GM19239 (cell line): ENCODE results near the gene PAQR6.

Experiments used
- DNase-seq: peaks from one replicate; pipeline ENCODE4 v3.0.0; 2011; ENCODE audit warnings: low spot score; ENCODE audit not compliant: insufficient read length
- FAIRE-seq: peaks from 2 replicates; lab custom pipeline; 2011; peaks lifted over from hg19 to GRCh38; lab: Jason Lieb, UNC

Gene PAQR6

GRCh38 chr1:156266051-156266450, 18.2 kb upstream of the PAQR6 start:
- DNase-seq (no peak), FAIRE-seq (no peak)

DNA sequence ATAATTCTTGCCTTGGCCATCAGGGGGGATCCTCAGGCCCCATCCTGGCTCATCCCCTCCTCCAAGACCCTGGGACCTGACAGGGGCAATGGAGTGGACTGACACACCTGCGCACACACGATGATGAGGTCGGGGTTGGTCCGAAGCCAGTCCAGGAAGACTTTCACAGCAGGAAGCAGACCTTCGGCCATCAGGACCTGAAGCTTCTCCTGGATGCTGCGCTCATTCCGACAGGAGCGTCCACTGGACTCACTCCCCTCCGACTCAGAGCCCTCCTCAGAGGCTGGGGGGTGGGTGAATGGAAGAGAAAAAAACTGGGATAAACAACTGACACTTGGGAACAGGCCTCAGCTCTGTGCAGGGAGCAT, 15.4 kb upstream of the PAQR6 start:
- FAIRE-seq (no peak), DNase-seq (no peak)

DNA sequence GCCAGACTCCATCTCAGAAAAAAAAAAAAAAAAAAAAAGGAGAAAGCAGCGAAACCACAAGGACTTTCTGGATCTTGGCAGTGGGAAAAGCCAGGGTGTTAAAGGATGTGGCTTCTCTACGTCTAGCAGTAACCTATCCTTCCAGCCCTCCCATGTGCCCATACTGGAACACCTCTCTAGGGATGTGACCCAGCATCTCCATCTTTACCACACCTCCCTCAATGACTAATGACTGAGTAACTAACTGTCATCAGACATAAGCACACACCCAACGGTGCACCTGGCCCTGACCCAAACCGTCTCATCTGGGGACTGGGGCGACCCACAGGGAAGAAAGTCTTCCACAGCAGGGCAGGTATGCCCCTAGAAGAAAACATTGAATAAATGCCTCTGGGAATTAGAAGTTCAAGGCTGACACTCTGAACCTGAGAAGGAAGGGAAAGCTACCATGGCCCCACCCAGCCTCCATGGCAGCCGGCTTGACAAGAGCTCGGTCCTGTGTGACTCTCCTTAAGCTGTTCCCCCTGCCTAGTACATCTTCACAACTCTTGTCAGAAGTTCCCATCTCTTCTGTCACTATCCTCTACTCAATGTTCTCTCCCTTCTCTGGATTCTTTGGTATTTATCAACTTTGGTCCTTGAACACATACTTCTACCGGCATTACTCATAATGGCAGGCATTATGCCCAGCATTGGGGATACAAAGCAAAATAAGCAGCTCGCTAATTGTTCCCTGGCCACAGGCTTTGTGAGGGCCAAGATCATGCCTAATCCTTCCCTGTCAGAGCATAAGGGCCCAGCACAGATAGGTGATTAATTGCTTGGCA, 14.8 kb upstream of the PAQR6 start:
- DNase-seq (no peak), FAIRE-seq (no peak)

DNA sequence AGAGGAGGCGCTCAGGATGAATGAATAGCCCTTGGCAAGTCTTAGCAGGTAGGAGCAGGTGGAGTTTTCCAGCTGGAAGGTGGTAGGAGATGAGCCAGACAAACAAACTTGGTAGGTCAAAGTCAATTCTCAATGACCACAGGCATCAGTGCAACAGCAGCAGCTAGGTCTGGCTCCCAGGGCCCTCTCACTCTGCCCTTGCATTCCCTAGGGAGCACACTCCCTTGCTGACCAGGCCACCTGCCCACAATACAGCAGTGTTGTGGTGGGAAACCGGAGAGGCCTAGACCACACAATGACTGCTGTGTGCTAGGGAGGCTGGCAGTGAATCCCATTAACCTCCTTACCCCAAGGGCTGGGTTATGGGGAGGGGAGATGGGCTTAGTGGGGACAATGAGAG, 13.0 kb upstream of the PAQR6 start:
- FAIRE-seq (no peak), DNase-seq (no peak)

DNA sequence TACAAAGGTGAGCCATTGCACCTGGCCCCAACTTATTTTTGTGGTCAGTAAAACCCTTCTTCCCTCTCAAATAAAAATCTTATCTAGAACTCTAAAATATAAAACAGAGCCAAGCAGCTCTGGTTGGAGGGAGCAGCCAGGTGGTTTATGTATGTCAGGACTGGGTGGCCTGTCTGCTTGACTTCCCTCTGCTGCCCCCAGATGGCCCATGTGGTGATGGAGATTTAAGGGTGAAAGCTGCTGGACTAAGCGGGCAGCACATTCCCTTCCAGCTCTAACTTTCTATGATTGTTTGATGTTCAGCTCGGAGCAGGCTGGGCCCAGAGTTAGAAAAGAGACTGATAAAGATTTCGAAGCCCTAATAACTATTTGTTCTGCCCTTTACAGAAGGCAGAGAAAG, 11.9 kb upstream of the PAQR6 start:
- no peak for FAIRE-seq
- no peak for DNase-seq

DNA sequence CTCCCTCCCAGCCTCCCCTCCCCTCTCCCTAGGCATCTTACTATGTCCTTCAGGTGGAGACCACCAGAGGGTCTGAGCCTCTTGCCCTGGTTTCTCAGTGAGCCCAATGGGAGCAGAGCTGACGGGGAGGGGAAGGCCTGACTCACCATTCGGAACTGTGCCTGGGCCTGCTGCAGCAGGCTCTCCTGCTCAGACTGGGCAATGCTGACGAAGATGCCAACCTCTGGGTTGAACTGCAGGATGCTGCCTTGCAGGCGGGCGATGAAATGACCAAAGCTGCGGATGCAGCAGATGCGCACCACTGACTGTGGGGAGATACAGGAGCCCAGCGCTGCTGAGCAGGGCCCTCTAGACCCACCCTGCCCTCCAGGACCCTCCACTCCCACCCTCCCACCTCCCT, 11.0 kb upstream of the PAQR6 start:
- DNase-seq (no peak), FAIRE-seq (no peak)

GRCh38 chr1:156257711-156258110, 9.9 kb upstream of the PAQR6 start:
- no peak for DNase-seq

DNA sequence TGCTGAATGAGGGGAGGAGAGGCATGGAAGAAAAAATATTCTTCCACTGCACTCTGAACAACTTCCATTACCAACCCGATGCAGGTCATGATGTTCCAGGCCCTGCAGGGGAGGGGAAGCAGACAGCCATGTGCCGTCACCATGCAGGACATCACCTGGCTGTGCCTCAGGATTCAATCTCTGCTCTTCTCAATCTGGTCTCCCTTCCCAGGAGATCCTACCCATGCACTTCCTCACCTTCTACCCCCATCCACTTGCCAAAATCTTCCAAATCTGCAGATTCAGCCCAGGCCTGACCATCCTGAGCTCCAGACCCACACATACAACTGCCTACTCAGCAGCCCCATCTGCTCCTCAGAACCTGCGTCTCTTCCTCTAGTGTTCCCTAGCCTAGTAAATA, 5.8 kb upstream of the PAQR6 start:
- FAIRE-seq = no peak
- DNase-seq = no peak

More at GRCh38 chr1:156257711-156258110, 9.9 kb upstream of the PAQR6 start:
- FAIRE-seq = no peak

DNA sequence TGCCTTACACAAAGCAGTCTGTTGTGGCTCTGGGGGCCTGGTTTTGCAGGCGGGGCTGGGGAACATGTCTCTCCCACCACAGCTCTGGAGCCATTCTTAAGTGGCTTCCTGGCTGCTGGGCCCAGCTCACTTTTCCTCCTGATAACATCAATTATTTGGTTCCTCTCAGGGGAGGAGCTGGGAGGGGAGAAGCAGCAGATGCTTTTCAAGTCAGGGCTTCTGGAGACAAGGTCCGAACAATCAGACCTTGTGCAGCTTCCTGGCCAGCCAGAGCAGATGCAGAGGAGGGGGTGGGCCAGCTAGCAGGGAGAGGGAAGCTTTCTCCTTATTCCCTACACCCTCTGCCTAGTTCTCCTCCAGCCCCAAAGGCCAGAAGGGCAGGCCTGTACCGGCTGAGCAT, 3.7 kb upstream of the PAQR6 start:
- DNase-seq (no peak), FAIRE-seq (no peak)

- DNase-seq (no peak), FAIRE-seq (no peak)
Observed at GRCh38 chr1:156249593-156249992, 1.7 kb upstream of the PAQR6 start.

- FAIRE-seq = no peak
Observed at GRCh38 chr1:156248323-156248683, 447 bp upstream of the PAQR6 start.

DNA sequence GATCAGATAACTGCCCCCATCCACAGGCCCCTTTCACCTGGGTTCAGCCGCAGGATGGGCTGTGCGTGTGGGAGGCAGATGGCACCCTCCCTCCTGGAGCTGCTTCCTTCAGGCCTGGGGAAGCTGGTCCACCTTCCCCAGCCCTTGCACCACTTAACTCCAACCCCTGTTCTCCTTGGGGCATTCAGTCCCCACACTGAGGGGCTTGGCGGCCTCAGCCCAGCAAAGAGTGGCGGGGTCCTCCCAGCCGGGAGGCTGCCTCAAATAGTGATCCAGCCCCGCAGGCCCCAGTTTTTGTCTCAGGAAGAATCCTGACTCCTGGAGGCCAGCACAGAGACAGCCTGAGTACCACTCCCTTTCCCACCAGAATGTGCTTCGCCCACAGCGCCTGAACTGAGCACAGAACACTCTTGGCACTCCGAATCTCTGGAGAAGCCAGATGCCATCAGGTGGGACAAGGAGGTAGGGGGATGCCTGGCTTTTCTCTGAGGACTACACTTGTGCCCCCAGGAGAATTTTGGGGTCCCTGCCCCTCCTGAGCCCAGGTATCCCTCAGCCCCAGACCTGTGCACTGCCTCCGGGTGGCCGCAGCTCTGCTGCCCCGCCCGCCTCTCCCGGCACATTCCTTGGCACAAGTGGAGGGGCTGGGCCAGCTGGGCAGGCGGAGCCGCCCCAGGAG, 936 bp downstream of the PAQR6 start:
- DNase-seq (no peak), FAIRE-seq (no peak)

More at GRCh38 chr1:156248323-156248683, 447 bp upstream of the PAQR6 start:
- no peak for DNase-seq

- no peak for DNase-seq
- peak; percentile 33 for FAIRE-seq
Observed at GRCh38 chr1:156246241-156246780, 1.5 kb downstream of the PAQR6 start.

- DNase-seq (peak; percentile 50), FAIRE-seq (peak; percentile 73)
Observed at GRCh38 chr1:156245451-156246232, 2.2 kb downstream of the PAQR6 start.

DNA sequence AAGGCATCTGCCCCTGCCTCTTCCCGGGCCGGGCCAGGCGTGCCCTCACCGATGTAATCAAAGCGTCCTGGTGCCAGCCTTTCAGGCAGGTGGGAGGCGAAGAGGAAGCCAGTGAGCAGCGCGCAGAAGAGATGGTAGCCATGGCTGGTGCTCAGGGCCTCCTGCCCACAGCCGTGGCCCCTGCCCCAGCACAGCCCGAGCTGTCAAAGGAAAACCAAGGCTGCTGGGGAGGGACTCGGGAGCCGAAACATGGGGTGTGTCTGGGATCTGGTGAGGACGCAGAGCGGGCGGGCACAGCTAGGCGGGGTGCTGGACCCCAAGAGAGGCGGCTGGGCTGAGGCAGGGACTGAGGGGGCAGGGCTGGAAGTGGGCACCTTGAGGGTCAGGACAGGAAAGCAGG, 3.1 kb downstream of the PAQR6 start:
- no peak for DNase-seq
- no peak for FAIRE-seq

- FAIRE-seq (no peak), DNase-seq (no peak)
Observed at GRCh38 chr1:156244126-156244525, 3.7 kb downstream of the PAQR6 start.

- no peak for FAIRE-seq
- DNase-seq = no peak
Observed at GRCh38 chr1:156242738-156243137, 5.1 kb downstream of the PAQR6 start.

- DNase-seq (no peak), FAIRE-seq (no peak)
Observed at GRCh38 chr1:156241926-156242325, 5.9 kb downstream of the PAQR6 start, which contains the start of gene BGLAP. TSS of gene BGLAP (plus strand) at chr1:156242184. CDS start at chr1:156242232, 48 bp downstream.

DNA sequence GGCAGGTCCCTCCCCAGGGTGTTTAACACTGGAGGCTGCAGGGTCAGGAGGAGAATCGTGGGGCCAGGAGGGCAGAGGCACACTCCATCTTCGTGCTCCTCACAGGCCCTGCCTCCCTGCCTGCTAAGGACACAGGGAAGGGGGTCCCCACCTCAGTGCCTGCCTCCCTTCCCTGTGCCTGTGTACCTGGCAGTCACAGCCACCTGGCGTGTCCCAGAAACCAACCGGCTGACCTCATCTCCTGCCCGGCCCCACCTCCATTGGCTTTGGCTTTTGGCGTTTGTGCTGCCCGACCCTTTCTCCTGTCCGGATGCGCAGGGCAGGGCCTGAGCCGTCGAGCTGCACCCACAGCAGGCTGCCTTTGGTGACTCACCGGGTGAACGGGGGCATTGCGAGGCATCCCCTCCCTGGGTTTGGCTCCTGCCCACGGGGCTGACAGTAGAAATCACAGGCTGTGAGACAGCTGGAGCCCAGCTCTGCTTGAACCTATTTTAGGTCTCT, 6.5 kb downstream of the PAQR6 start:
- DNase-seq = no peak
- FAIRE-seq = no peak

GRCh38 chr1:156238248-156238647, 9.6 kb downstream of the PAQR6 start:
- FAIRE-seq = no peak
- DNase-seq = no peak
